K562 (cell line): ENCODE results near the gene CTU1. TPM values are rescaled to one million over a fixed set of nuclear protein-coding genes. Genes with fewer than 3 reads are reported as not detected.

Experiments used
- ATAC-seq: fragments of 200-7000 bp; cut with Tn5 transposase; 3 replicates; pipeline ENCODE4 v1.9.1; 2020; ENCODE audit warnings: moderate library complexity
- BruUV-seq: library from RNA; stranded (reverse); fragments of 400-500 nt; replicated peaks from 2 replicates; lab custom pipeline; 2021; lab: Mats Ljungman, UMichigan
- CTCF ChIA-PET: fragments of 300-600 bp; formaldehyde crosslinking; extraction: SDS; loops from one replicate; lab custom pipeline; 2021; ENCODE audit warnings: low intra/inter-chr PET ratio; lab: Yijun Ruan, JAX
- POLR2A ChIA-PET: fragments of 300-600, 350-650 bp; sonication (Branson Sonifier 250); formaldehyde crosslinking; extraction: SDS; loops from one replicate; lab custom pipeline; 2021; ENCODE audit warnings: antibody characterized with exemption, inconsistent platforms; lab: Yijun Ruan, JAX
- DNase-seq, 4 experiments: peaks; one replicate each; pipeline versions ENCODE4 v3.0.0 to v3.0.0-alpha.2; 2011 to 2018; ENCODE audit warnings: low spot score in 3 of 4, mixed read lengths in 3 of 4; ENCODE audit errors: extremely low read depth in 1 of 4
- FAIRE-seq: peaks from 2 replicates; lab custom pipeline; 2011; peaks lifted over from hg19 to GRCh38; lab: Jason Lieb, UNC
- H2AFZ ChIP-seq: 2 replicates; pipeline ENCODE4 v1.6.0; 2011; ENCODE audit warnings: low read depth, low read length, control low read depth, inconsistent platforms
- H3K27ac ChIP-seq: fragments of 200-600 bp; 3 replicates; pipeline ENCODE4 v1.8.0; 2011; ENCODE audit warnings: low read depth, mild to moderate bottlenecking, control low read depth, inconsistent platforms, low read length, moderate library complexity, mixed read lengths; ENCODE audit errors: extremely low read depth
- H3K27me3 ChIP-seq, 2 experiments: fragments of 300-600 bp in 1 of 2; 2 replicates in 1 of 2; 3 replicates in 1 of 2; pipeline versions ENCODE4 v1.6.0 to v1.8.0; 2011; ENCODE audit warnings: inconsistent platforms in 2 of 2, low read length in 2 of 2, mild to moderate bottlenecking in 1 of 2, mixed read lengths in 1 of 2, moderate library complexity in 1 of 2; ENCODE audit not compliant: control insufficient read depth in 2 of 2, insufficient read depth in 2 of 2
- H3K36me3 ChIP-seq: fragments of 300-600 bp; 3 replicates; pipeline ENCODE4 v1.8.0; 2011; ENCODE audit warnings: mild to moderate bottlenecking, low read length, inconsistent platforms; ENCODE audit not compliant: control insufficient read depth, insufficient read depth
- H3K4me1 ChIP-seq, 2 experiments: fragments of 200-600 bp in 1 of 2; replicated peaks in 1 of 2; 2 replicates in 1 of 2; 3 replicates in 1 of 2; pipeline versions ENCODE4 v1.5.1 to v1.8.0; 2011; ENCODE audit warnings: inconsistent platforms in 2 of 2, low read length in 2 of 2, mild to moderate bottlenecking in 1 of 2, mixed read lengths in 1 of 2, moderate library complexity in 1 of 2; ENCODE audit not compliant: control insufficient read depth in 2 of 2, insufficient read depth in 2 of 2
- H3K4me2 ChIP-seq: 2 replicates; pipeline ENCODE4 v1.6.1; 2011; ENCODE audit warnings: low read length, control low read depth, inconsistent platforms, mixed read lengths; ENCODE audit not compliant: insufficient read depth
- H3K4me3 ChIP-seq: fragments of 200-600 bp; sonication (generic), shearing (Covaris generic); 2 replicates; pipeline ENCODE4 v1.5.1; 2016; ENCODE audit warnings: control low read depth, inconsistent platforms
- H3K79me2 ChIP-seq: fragments of 200-600 bp; 3 replicates; pipeline ENCODE4 v1.8.0; 2011; ENCODE audit warnings: low read length, inconsistent platforms; ENCODE audit not compliant: control insufficient read depth, insufficient read depth
- H3K9ac ChIP-seq, 2 experiments: 2 replicates each; pipeline versions ENCODE4 v1.6.0 to v1.6.1; 2011; ENCODE audit warnings: low read depth in 2 of 2, low read length in 2 of 2, control low read depth in 1 of 2, inconsistent platforms in 1 of 2, mild to moderate bottlenecking in 1 of 2, mixed read lengths in 1 of 2; ENCODE audit not compliant: insufficient read depth in 1 of 2
- H3K9me1 ChIP-seq: one replicate; pipeline ENCODE4 v1.6.0; 2011; ENCODE audit warnings: inconsistent platforms, mild to moderate bottlenecking, low read length, moderate library complexity; ENCODE audit not compliant: control insufficient read depth, insufficient read depth
- H3K9me3 ChIP-seq: replicated peaks from 2 replicates; pipeline ENCODE4 v1.5.1; 2011; ENCODE audit warnings: low read depth, low read length, inconsistent platforms; ENCODE audit not compliant: control insufficient read depth, insufficient read depth
- H4K20me1 ChIP-seq: replicated peaks from 2 replicates; pipeline ENCODE4 v1.6.1; 2011; ENCODE audit warnings: low read length, inconsistent platforms, mixed read lengths; ENCODE audit not compliant: control insufficient read depth, insufficient read depth
- BCL6 ChIP-seq: fragments of 250-450 bp; sonication (Bioruptor Pico); IDR thresholded peaks from 2 replicates; pipeline ENCODE4 v1.4.0; 2020
- CBFB ChIP-seq: sonication (generic); formaldehyde crosslinking; IDR thresholded peaks from 2 replicates; pipeline ENCODE4 v1.4.0; 2020; ENCODE audit warnings: mild to moderate bottlenecking, missing genetic modification reagents
- CREM ChIP-seq: IDR thresholded peaks from 2 replicates; pipeline ENCODE4 v1.6.1; 2014; ENCODE audit warnings: antibody characterized with exemption, low read depth
- ETS1 ChIP-seq: conservative IDR thresholded peaks from 2 replicates; pipeline ENCODE4 v1.6.1; 2011; ENCODE audit warnings: low read depth, mild to moderate bottlenecking, low read length; ENCODE audit not compliant: control insufficient read depth
- FOXA3 ChIP-seq, 2 experiments: fragments of 450-650 bp in 1 of 2; sonication (generic) in 1 of 2; formaldehyde crosslinking; IDR thresholded peaks in 1 of 2; conservative IDR thresholded peaks in 1 of 2; 2 replicates each; pipeline versions ENCODE4 v1.4.0 to v1.8.0; 2020 to 2022; ENCODE audit warnings: mild to moderate bottlenecking in 2 of 2, missing genetic modification reagents in 1 of 2
- HDAC8 ChIP-seq: fragments of 450-650 bp; IDR thresholded peaks from 2 replicates; pipeline ENCODE4 v1.6.1; 2016; ENCODE audit warnings: mild to moderate bottlenecking, missing genetic modification characterization, moderate library complexity, missing compliant biosample characterization
- KLF13 ChIP-seq: fragments of 450-650 bp; IDR thresholded peaks from 2 replicates; pipeline ENCODE4 v1.6.1; 2016; ENCODE audit warnings: missing genetic modification characterization, low read depth, mild to moderate bottlenecking, missing compliant biosample characterization, moderate library complexity, borderline replicate concordance
- NR4A1 ChIP-seq, 2 experiments: fragments of 250-450 bp in 1 of 2; fragments of 450-650 bp in 1 of 2; sonication (Bioruptor Pico) in 1 of 2; IDR thresholded peaks; 2 replicates each; pipeline versions ENCODE4 v1.4.0 to v1.6.1; 2016 to 2020; ENCODE audit warnings: mild to moderate bottlenecking in 2 of 2, missing compliant biosample characterization in 1 of 2, missing genetic modification characterization in 1 of 2, moderate library complexity in 1 of 2
- NRF1 ChIP-seq, 2 experiments: fragments of 450-650 bp; IDR thresholded peaks in 1 of 2; conservative IDR thresholded peaks in 1 of 2; 2 replicates each; pipeline ENCODE4 v1.6.1; 2014; ENCODE audit warnings: mild to moderate bottlenecking in 2 of 2
- NUFIP1 ChIP-seq: fragments of 450-650 bp; IDR thresholded peaks from 2 replicates; pipeline ENCODE4 v1.6.1; 2018; ENCODE audit not compliant: partially characterized antibody
- STAT5A ChIP-seq: IDR thresholded peaks from 2 replicates; pipeline ENCODE4 v1.6.1; 2012; ENCODE audit warnings: low read length, inconsistent platforms, borderline replicate concordance
- ZNF12 ChIP-seq: sonication (generic); formaldehyde crosslinking; IDR thresholded peaks from 2 replicates; pipeline ENCODE4 v1.4.0; 2020; ENCODE audit warnings: mild to moderate bottlenecking, missing genetic modification reagents
- ZNF124 ChIP-seq: sonication (generic); formaldehyde crosslinking; IDR thresholded peaks from 2 replicates; pipeline ENCODE4 v1.8.1; 2022; ENCODE audit warnings: missing genetic modification reagents
- ZNF143 ChIP-seq: sonication (generic); formaldehyde crosslinking; IDR thresholded peaks from 2 replicates; pipeline ENCODE4 v1.9.0; 2022; ENCODE audit warnings: mild to moderate bottlenecking, missing genetic modification reagents
- ZNF282 ChIP-seq: sonication (generic); formaldehyde crosslinking; IDR thresholded peaks from 2 replicates; pipeline ENCODE4 v1.8.1; 2023; ENCODE audit warnings: missing genetic modification reagents
- WGBS: fragments of 100-300 bp; shearing (Covaris generic); methylation state at CpG from one replicate; pipeline ENCODE4 v1.1.6; 2016; ENCODE audit warnings: low coverage, mixed read lengths; ENCODE audit not compliant: insufficient coverage; ENCODE audit errors: missing lambda C conversion rate; 5-methylcytosine and 5-hydroxymethylcytosine counted together
- in situ Hi-C: fragments of 300-500 bp; cut with MboI; formaldehyde crosslinking; loops from 4 replicates; pipeline ENCODE4 v1.15.0; 2018; ENCODE audit warnings: inconsistent platforms, mixed read lengths
- intact Hi-C: fragments of 100-400 bp; cut with micrococcal nuclease; formaldehyde crosslinking; loops from 2 replicates; pipeline ENCODE4 v1.14.2; 2022
- polyA plus RNA-seq, 8 experiments: library from polyadenylated mRNA; depleted of rRNA in 4 of 8; stranded (reverse) in 5 of 8; unstranded in 3 of 8; fragments of >200 nt; fragmentation: Nextera tagmentation in 2 of 8; fragmentation: Illumina TruSeq in 1 of 8; extraction: Ambion mirVana in 2 of 8; extraction: Trizol in 1 of 8; gene quantifications; 2 replicates each; pipeline versions ENCODE4 v1.2.1 to v1.2.3, GENCODE V29; 2011 to 2014; ENCODE audit warnings: inconsistent platforms in 1 of 8, missing spikeins in 1 of 8
- total RNA-seq, 7 experiments: library from RNA; depleted of rRNA in 6 of 7; stranded (reverse); fragments of >200 nt in 6 of 7; fragmentation: Illumina TruSeq in 2 of 7; extraction: Trizol in 2 of 7; gene quantifications; 2 replicates each; pipeline versions ENCODE4 v1.2.1 to v1.2.3, GENCODE V29; 2011 to 2021; ENCODE audit warnings: low replicate concordance in 1 of 7
- TF ChIP-seq, protein P1 (sequence below): fragments of 250-450 bp; sonication (Bioruptor Pico); IDR thresholded peaks from 2 replicates; pipeline ENCODE4 v1.4.0; 2020; ENCODE audit warnings: borderline replicate concordance
- TF ChIP-seq, protein P2 (sequence below): fragments of 450-650 bp; IDR thresholded peaks from 2 replicates; pipeline ENCODE4 v1.6.1; 2016; ENCODE audit warnings: mild to moderate bottlenecking

The CTU1 gene
- total and polyA plus RNA-seq, 9 of the 15 experiments (the other 6 are each of a cell fraction or from before 2014, with no cell fraction given) = 0.03 to 18.4 (median 2.3) TPM; not detected in 1

DNA sequence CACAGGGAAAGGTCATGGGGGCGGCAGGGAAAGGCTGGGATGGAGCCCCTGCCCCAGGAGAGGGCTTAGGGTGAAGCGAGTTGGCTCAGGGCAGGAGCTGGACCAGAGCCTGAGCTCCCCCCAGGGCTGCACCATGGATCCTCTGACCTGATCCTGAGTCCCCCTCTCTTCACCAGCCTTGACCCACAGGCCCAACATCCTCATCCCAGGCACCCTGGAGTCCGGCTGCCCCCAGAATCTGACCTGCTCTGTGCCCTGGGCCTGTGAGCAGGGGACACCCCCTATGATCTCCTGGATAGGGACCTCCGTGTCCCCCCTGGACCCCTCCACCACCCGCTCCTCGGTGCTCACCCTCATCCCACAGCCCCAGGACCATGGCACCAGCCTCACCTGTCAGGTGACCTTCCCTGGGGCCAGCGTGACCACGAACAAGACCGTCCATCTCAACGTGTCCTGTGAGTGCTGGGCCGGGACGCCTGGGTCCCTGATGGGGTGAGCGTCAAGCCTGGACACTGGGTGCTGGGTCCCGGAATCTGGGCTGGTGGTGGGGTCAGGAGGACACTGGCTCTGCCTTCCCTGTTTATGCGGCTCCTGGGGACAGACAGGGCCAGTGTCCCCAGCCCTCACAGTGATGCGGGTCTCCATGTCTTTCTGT, 17.3 kb upstream of the CTU1 start:
- in situ Hi-C loops (no loop called here), intact Hi-C loops (no loop called here)
- H3K4me1 ChIP-seq = peaks cover 34 to 35% of the 10 kb centered on the region in 2 experiments
- H3K9me1 ChIP-seq = no peaks in the 10 kb centered on the region
- H3K27me3 ChIP-seq = peaks cover 3 to 34% of the 10 kb centered on the region in 2 experiments; a peak in 2 of 5 replicates
- no peak for DNase-seq
- no peaks in the 10 kb centered on the region for H3K79me2 ChIP-seq
- TF ChIP-seq ZNF143 (no peak), ETS1 (no peak), CREM (no peak), CBFB (CRISPR knock-in tag) (no peak), FOXA3 (CRISPR knock-in tag; conservative IDR thresholded peaks at IDR 0.05 in 1 of 2, IDR thresholded peaks at IDR 0.05 in 1 of 2) (no peak), NR4A1 (CRISPR knock-in tag; IDR thresholded peaks at IDR 0.05) (no peak), NR4A1 (tag; IDR thresholded peaks at IDR 0.05) (no peak), BCL6 (CRISPR knock-in tag) (no peak), STAT5A (no peak), NRF1 (conservative IDR thresholded peaks at IDR 0.05 in 1 of 2, IDR thresholded peaks at IDR 0.05 in 1 of 2) (no peak), KLF13 (no peak), HDAC8 (no peak), ZNF282 (no peak), NUFIP1 (no peak), ZNF124 (CRISPR knock-in tag) (no peak), ZNF12 (no peak)
- TF ChIP-seq, protein P1, sequence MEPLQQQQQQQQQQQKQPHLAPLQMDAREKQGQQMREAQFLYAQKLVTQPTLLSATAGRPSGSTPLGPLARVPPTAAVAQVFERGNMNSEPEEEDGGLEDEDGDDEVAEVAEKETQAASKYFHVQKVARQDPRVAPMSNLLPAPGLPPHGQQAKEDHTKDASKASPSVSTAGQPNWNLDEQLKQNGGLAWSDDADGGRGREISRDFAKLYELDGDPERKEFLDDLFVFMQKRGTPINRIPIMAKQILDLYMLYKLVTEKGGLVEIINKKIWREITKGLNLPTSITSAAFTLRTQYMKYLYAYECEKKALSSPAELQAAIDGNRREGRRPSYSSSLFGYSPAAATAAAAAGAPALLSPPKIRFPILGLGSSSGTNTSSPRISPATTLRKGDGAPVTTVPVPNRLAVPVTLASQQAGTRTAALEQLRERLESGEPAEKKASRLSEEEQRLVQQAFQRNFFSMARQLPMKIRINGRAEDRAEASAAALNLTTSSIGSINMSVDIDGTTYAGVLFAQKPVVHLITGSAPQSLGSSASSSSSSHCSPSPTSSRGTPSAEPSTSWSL (CRISPR knock-in tag) = no peak
- TF ChIP-seq, protein P2, sequence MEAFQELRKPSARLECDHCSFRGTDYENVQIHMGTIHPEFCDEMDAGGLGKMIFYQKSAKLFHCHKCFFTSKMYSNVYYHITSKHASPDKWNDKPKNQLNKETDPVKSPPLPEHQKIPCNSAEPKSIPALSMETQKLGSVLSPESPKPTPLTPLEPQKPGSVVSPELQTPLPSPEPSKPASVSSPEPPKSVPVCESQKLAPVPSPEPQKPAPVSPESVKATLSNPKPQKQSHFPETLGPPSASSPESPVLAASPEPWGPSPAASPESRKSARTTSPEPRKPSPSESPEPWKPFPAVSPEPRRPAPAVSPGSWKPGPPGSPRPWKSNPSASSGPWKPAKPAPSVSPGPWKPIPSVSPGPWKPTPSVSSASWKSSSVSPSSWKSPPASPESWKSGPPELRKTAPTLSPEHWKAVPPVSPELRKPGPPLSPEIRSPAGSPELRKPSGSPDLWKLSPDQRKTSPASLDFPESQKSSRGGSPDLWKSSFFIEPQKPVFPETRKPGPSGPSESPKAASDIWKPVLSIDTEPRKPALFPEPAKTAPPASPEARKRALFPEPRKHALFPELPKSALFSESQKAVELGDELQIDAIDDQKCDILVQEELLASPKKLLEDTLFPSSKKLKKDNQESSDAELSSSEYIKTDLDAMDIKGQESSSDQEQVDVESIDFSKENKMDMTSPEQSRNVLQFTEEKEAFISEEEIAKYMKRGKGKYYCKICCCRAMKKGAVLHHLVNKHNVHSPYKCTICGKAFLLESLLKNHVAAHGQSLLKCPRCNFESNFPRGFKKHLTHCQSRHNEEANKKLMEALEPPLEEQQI = no peak
- no peak overlapping the region for H3K4me3 ChIP-seq
- ChIA-PET CTCF (interaction anchor here (0.6 kb wide), 1 partner anchor 260 kb away, joined by 3 read pairs; no protein-coding TSS in a partner anchor), POLR2A (no interaction called here)
- no peak for FAIRE-seq
- H2AFZ ChIP-seq = no peak overlapping the region
- WGBS = 31% methylated on average over 14 of the region's 16 CpGs
- no peaks in the 10 kb centered on the region for H4K20me1 ChIP-seq
- no peaks in the 10 kb centered on the region for H3K9me3 ChIP-seq
- H3K9ac ChIP-seq = no peak overlapping the region
- H3K4me2 ChIP-seq = no peak overlapping the region
- H3K36me3 ChIP-seq = no peaks in the 10 kb centered on the region
- no TSS peak for BruUV-seq
- no peak overlapping the region for H3K27ac ChIP-seq
- ATAC-seq = no peak
